ENCODE data around the gene TTPAL.

GRCh38 chr20:44425923-44426322 lies 49.8 kb upstream of the TTPAL start:
- TF ChIP-seq CTCF (IDR thresholded peaks at IDR 0.05): no peak
- TF ChIP-seq ZFX (IDR thresholded peaks at IDR 0.05; ENCODE audit: borderline replicate concordance): no peak
